ENCODE measurements around the gene PCNX2. TPM values are rescaled to one million over a fixed set of nuclear protein-coding genes. Genes with fewer than 3 reads are reported as not detected.

The PCNX2 gene
- total and polyA plus RNA-seq, 2 donors = 5.2 to 36.9 TPM

DNA sequence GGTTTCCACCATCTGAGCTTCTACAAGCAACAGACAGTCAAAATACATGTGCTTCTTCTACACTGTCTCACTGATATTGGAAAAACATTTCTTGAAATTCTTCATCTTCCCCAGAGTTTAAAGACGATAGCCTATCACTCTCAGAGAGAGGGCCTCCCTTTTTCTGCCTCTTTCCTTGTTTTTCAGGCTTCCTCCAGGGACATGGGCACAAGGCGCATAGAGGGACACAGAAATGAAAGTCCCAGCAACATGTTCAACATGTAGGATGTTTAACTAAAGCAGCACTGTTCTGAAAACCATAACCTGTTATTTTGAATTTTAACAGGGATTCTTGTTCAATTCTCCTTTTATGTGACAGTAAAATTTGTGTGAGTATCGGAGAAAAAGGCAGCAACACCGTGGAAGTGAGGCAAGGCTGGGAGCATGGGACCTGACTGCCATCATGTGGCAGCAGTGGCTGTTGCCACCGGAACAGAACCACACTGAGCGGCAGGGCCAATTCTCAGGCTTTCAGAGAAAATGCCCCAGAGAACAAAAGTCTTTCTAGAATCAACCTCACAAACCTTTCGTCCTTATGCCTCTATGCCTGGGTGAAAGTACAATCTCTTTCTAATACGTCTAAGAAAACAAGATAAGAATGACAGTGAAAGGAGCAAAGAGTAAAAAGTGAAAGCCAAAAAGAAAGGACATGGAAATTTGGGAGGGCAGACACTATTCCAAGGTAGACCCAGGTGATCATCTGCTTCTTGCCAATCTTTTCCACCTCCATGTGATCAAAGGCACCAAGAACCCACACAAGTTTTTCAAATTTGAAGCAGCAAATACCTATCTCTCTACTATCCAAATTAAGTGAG, 54.5 kb downstream of the PCNX2 start:
- 34% methylated on average over 8 of the region's 8 CpGs for WGBS
- no peak overlapping the region for H3K4me3 ChIP-seq (ENCODE audit: low read depth, low read length)
- DNase-seq (ENCODE audit: extremely low spot score) = no peak
- no peaks in the 10 kb centered on the region for H3K4me1 ChIP-seq (ENCODE audit: insufficient read depth)
- no peak overlapping the region for H3K27ac ChIP-seq (ENCODE audit: low read depth)
- no peaks in the 10 kb centered on the region for H3K36me3 ChIP-seq (ENCODE audit: insufficient read depth)

GRCh38 chr1:233240371-233240770, 55.2 kb downstream of the PCNX2 start:
- no peak overlapping the region for H3K27ac ChIP-seq (ENCODE audit: low read depth)
- DNase-seq (ENCODE audit: extremely low spot score) = no peak
- 86% methylated on average over 5 of the region's 5 CpGs for WGBS
- H3K36me3 ChIP-seq (ENCODE audit: insufficient read depth) = no peaks in the 10 kb centered on the region
- no peak overlapping the region for H3K4me3 ChIP-seq (ENCODE audit: low read depth, low read length)
- H3K4me1 ChIP-seq (ENCODE audit: insufficient read depth) = no peaks in the 10 kb centered on the region

GRCh38 chr1:233238884-233239431, 56.6 kb downstream of the PCNX2 start:
- Histone ChIP-seq H3K4me1 (ENCODE audit: insufficient read depth) (no peaks in the 10 kb centered on the region), H3K4me3 (ENCODE audit: low read depth, low read length) (no peak overlapping the region), H3K36me3 (ENCODE audit: insufficient read depth) (no peaks in the 10 kb centered on the region), H3K27ac (ENCODE audit: low read depth) (no peak overlapping the region)
- DNase-seq (ENCODE audit: extremely low spot score) = no peak
- WGBS = 76% methylated on average over 9 of the region's 9 CpGs

GRCh38 chr1:233237647-233238046, 57.9 kb downstream of the PCNX2 start:
- no peak for DNase-seq (ENCODE audit: extremely low spot score)
- Histone ChIP-seq H3K36me3 (ENCODE audit: insufficient read depth) (no peaks in the 10 kb centered on the region), H3K4me1 (ENCODE audit: insufficient read depth) (no peaks in the 10 kb centered on the region), H3K4me3 (ENCODE audit: low read depth, low read length) (no peak overlapping the region), H3K27ac (ENCODE audit: low read depth) (no peak overlapping the region)
- 70% methylated on average over 3 of the region's 3 CpGs for WGBS

DNA sequence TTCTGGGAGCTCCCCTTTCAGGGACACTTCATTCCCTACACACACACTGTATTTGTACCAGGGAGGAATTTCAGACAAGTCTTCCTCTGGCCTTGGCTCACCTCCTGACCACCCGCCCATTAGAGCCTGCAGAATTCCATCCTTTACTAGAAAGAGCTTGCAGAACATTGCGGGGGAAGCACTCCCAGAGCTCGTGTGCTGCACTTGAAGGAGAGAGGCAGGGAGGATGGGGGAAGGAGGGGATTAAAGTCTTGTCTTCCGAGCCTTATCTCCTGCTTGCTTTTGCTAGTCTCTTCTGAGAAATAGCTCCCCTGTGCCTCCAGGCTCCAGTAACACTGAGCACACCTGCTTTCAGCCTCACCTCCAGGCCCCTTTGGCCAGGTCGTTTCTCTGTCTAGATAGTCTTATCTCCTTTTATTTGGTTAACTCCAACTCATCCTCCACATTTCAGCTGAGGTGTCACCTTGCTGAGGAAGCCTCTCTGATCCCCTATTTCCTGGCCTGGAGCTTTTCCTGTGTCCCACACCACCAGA, 62.0 kb downstream of the PCNX2 start:
- no peak for DNase-seq (ENCODE audit: extremely low spot score)
- Histone ChIP-seq H3K36me3 (ENCODE audit: insufficient read depth) (no peaks in the 10 kb centered on the region), H3K4me3 (ENCODE audit: low read depth, low read length) (no peak overlapping the region), H3K4me1 (ENCODE audit: insufficient read depth) (no peaks in the 10 kb centered on the region), H3K27ac (ENCODE audit: low read depth) (no peak overlapping the region)
- 83% methylated on average over 5 of the region's 5 CpGs for WGBS

DNA sequence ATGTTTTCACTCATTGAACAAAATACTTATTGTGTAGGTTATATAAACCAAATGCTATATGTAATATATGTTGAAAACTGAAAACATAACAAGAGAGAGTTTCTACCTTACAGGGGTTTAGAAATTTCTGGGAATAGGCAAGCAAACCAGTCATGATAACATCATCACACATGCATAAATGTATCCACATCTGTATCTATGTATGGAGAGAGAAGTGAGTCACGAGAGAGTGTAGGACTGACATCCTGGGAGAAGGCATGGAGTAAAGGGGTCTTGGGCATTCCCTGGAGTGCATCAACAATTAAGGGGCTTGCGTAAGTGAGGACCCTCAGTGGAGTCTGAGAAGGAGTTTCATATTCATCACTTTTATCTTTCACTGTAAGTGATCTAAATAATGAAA, 65.5 kb downstream of the PCNX2 start:
- no peaks in the 10 kb centered on the region for H3K4me1 ChIP-seq (ENCODE audit: insufficient read depth)
- no peaks in the 10 kb centered on the region for H3K36me3 ChIP-seq (ENCODE audit: insufficient read depth)
- H3K27ac ChIP-seq (ENCODE audit: low read depth) = no peak overlapping the region
- no peak for DNase-seq (ENCODE audit: extremely low spot score)
- WGBS = 91% methylated on average over 2 of the region's 2 CpGs
- H3K4me3 ChIP-seq (ENCODE audit: low read depth, low read length) = no peak overlapping the region

DNA sequence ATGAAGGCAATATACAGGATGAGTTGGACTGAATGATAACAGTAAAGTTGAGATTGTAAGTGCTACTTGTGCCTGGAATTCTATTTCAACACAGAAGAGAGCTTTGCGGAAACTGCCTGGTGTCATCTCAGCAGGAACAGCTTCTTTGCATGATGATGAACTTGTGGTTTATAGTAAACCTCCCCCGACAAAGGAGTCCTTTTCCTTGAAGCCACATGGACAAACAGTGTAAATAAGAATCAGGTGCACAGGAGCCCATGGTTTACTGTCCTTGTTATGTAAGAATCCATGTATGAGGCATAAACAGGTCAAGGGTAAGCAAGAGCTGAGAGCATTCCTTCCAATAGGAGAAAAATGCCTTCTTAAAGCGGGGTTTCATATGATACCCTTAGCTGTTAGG, 66.2 kb downstream of the PCNX2 start:
- no peak overlapping the region for H3K27ac ChIP-seq (ENCODE audit: low read depth)
- no peak for DNase-seq (ENCODE audit: extremely low spot score)
- no peaks in the 10 kb centered on the region for H3K36me3 ChIP-seq (ENCODE audit: insufficient read depth)
- H3K4me1 ChIP-seq (ENCODE audit: insufficient read depth) = no peaks in the 10 kb centered on the region
- WGBS = 94% methylated on average over 3 of the region's 3 CpGs
- no peak overlapping the region for H3K4me3 ChIP-seq (ENCODE audit: low read depth, low read length)

GRCh38 chr1:233227930-233228465, 67.5 kb downstream of the PCNX2 start:
- H3K27ac ChIP-seq (ENCODE audit: low read depth) = no peak overlapping the region
- no peak overlapping the region for H3K4me3 ChIP-seq (ENCODE audit: low read depth, low read length)
- no peak for DNase-seq (ENCODE audit: extremely low spot score)
- WGBS = 86% methylated on average over 4 of the region's 4 CpGs
- H3K4me1 ChIP-seq (ENCODE audit: insufficient read depth) = no peaks in the 10 kb centered on the region
- no peaks in the 10 kb centered on the region for H3K36me3 ChIP-seq (ENCODE audit: insufficient read depth)

GRCh38 chr1:233224311-233224710, 71.2 kb downstream of the PCNX2 start:
- no peaks in the 10 kb centered on the region for H3K36me3 ChIP-seq (ENCODE audit: insufficient read depth)
- H3K4me1 ChIP-seq (ENCODE audit: insufficient read depth) = no peaks in the 10 kb centered on the region
- no peak for DNase-seq (ENCODE audit: extremely low spot score)
- WGBS = 75% methylated on average over 3 of the region's 3 CpGs
- no peak overlapping the region for H3K27ac ChIP-seq (ENCODE audit: low read depth)
- no peak overlapping the region for H3K4me3 ChIP-seq (ENCODE audit: low read depth, low read length)

DNA sequence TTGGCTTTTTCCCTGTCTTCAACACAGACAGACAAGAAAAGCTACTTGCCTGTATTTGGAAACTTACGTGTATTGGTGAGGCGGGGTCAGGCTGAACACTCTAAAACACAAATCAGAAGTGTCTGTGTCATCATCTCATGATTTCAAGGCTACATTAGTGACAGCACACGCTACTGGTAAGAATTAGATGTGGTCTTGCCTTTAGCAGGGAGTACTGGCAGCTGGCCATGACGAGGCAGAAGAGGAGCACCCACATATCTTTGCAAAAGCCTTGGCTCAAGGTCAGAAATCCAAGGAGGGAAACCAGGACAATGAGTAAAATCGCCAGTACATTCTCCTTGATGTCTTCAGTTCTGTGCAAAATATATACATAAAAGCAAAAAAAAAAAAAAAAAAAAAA, 77.7 kb downstream of the PCNX2 start:
- no peak overlapping the region for H3K4me3 ChIP-seq (ENCODE audit: low read depth, low read length)
- no peaks in the 10 kb centered on the region for H3K4me1 ChIP-seq (ENCODE audit: insufficient read depth)
- H3K27ac ChIP-seq (ENCODE audit: low read depth) = no peak overlapping the region
- 89% methylated on average over 5 of the region's 5 CpGs for WGBS
- H3K36me3 ChIP-seq (ENCODE audit: insufficient read depth) = no peaks in the 10 kb centered on the region
- no peak for DNase-seq (ENCODE audit: extremely low spot score)

GRCh38 chr1:233216009-233216408, 79.5 kb downstream of the PCNX2 start:
- WGBS = 88% methylated on average over 4 of the region's 4 CpGs
- no peak overlapping the region for H3K27ac ChIP-seq (ENCODE audit: low read depth)

GRCh38 chr1:233215135-233215760, 80.3 kb downstream of the PCNX2 start:
- no peak for DNase-seq (ENCODE audit: extremely low spot score)
- Histone ChIP-seq H3K36me3 (ENCODE audit: insufficient read depth) (no peaks in the 10 kb centered on the region), H3K27ac (ENCODE audit: low read depth) (no peak overlapping the region), H3K4me1 (ENCODE audit: insufficient read depth) (no peaks in the 10 kb centered on the region), H3K4me3 (ENCODE audit: low read depth, low read length) (no peak overlapping the region)
- 83% methylated on average over 3 of the region's 3 CpGs for WGBS

More at GRCh38 chr1:233216009-233216408, 79.5 kb downstream of the PCNX2 start:
- no peak overlapping the region for H3K4me3 ChIP-seq (ENCODE audit: low read depth, low read length)
- no peaks in the 10 kb centered on the region for H3K36me3 ChIP-seq (ENCODE audit: insufficient read depth)
- DNase-seq (ENCODE audit: extremely low spot score) = no peak
- no peaks in the 10 kb centered on the region for H3K4me1 ChIP-seq (ENCODE audit: insufficient read depth)

DNA sequence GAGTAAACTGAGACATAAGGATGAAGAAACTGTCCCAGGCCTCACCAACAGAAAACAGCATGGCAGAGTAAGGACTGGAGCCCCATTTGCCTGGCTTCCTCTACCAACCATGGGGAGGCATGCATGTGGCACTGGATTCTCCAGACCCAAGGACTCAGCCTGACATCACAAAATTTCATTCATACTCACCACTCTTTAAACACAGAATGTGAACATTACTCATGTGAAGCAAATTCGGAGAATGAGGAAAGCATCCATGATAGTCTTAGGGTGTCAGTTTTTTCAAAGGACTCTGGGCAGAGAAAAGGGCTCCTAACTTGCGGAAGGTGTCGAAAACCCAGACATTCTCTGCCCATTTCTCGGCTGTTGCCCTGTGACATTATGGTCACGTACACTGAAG, 83.9 kb downstream of the PCNX2 start:
- no peaks in the 10 kb centered on the region for H3K4me1 ChIP-seq (ENCODE audit: insufficient read depth)
- DNase-seq (ENCODE audit: extremely low spot score) = no peak
- no peak overlapping the region for H3K27ac ChIP-seq (ENCODE audit: low read depth)
- H3K4me3 ChIP-seq (ENCODE audit: low read depth, low read length) = no peak overlapping the region
- H3K36me3 ChIP-seq (ENCODE audit: insufficient read depth) = no peaks in the 10 kb centered on the region
- 97% methylated on average over 5 of the region's 5 CpGs for WGBS

DNA sequence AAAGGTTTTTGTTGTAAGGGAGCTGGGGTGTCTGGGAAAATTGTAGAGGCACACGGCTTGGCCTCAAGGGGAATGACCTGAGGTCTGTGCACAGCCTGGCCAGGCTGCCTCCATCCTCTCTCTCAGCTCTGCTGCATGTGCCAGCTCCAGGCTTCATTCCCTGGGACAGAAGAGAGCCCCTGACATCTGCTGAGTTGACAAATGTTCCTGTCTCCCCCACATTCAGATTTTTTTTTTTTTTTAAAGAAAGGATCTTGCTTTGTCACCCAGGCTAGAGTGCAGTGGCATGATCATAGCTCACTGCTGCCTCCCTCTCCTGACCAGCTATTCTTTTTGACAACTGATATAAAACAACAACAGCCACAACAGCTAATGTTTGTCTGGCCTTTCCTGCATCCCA, 84.4 kb downstream of the PCNX2 start:
- Histone ChIP-seq H3K36me3 (ENCODE audit: insufficient read depth) (no peaks in the 10 kb centered on the region), H3K4me1 (ENCODE audit: insufficient read depth) (no peaks in the 10 kb centered on the region), H3K27ac (ENCODE audit: low read depth) (no peak overlapping the region), H3K4me3 (ENCODE audit: low read depth, low read length) (no peak overlapping the region)
- DNase-seq (ENCODE audit: extremely low spot score) = no peak
- WGBS = 80% methylated on average over 1 of the region's 1 CpG

All from urinary bladder (tissue), 4 donors.